ENCODE results near the gene PACSIN2.
A peak's percentile ranks its signal among the peaks of the same experiment; 100 is the strongest.

PACSIN2 gene

DNA sequence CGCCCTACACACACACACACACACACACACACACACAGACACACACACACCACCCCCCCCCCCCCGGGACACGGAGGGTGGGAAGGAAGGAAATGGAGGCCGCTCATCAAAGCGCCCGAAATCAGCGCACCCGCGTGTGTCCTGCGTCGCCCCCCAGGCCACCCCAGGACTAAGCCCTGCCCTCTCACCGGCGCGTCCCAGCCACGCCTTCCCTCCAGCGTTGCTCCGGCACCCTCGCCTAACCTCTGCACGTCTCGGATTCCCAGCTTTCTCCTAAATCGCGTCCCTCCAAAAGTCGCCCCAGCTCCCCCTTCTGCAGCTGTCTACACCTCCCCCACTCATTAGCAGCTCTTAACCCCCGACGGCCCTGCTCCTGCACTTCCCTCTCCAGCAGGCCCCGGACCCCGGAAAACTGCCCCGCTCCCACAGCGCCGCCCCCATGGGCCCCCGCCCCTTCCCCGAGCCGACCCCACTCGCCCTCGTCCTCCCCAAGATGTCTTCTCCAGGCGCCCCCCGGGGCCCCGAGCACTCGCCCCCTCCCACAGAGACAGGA lies 557 bp downstream of the PACSIN2 start:
- TF ChIP-seq, protein P1, sequence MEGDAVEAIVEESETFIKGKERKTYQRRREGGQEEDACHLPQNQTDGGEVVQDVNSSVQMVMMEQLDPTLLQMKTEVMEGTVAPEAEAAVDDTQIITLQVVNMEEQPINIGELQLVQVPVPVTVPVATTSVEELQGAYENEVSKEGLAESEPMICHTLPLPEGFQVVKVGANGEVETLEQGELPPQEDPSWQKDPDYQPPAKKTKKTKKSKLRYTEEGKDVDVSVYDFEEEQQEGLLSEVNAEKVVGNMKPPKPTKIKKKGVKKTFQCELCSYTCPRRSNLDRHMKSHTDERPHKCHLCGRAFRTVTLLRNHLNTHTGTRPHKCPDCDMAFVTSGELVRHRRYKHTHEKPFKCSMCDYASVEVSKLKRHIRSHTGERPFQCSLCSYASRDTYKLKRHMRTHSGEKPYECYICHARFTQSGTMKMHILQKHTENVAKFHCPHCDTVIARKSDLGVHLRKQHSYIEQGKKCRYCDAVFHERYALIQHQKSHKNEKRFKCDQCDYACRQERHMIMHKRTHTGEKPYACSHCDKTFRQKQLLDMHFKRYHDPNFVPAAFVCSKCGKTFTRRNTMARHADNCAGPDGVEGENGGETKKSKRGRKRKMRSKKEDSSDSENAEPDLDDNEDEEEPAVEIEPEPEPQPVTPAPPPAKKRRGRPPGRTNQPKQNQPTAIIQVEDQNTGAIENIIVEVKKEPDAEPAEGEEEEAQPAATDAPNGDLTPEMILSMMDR (IDR thresholded peaks at IDR 0.05; ENCODE audit: low read depth, low read length) = no peak
- peak overlapping the region; percentile 89 for H3K4me3 ChIP-seq (ENCODE audit: low read depth, low read length)
- H3K9me3 ChIP-seq (ENCODE audit: severe bottlenecking) = no peaks in the 10 kb centered on the region
- H3K36me3 ChIP-seq = no peaks in the 10 kb centered on the region; the same call in 1 of the 2 replicates
- DNase-seq = peak; percentile 43
- peak overlapping the region; percentile 47 for H3K27ac ChIP-seq
- no peaks in the 10 kb centered on the region for H3K27me3 ChIP-seq (ENCODE audit: insufficient read depth, low read depth, severe bottlenecking)

DNA sequence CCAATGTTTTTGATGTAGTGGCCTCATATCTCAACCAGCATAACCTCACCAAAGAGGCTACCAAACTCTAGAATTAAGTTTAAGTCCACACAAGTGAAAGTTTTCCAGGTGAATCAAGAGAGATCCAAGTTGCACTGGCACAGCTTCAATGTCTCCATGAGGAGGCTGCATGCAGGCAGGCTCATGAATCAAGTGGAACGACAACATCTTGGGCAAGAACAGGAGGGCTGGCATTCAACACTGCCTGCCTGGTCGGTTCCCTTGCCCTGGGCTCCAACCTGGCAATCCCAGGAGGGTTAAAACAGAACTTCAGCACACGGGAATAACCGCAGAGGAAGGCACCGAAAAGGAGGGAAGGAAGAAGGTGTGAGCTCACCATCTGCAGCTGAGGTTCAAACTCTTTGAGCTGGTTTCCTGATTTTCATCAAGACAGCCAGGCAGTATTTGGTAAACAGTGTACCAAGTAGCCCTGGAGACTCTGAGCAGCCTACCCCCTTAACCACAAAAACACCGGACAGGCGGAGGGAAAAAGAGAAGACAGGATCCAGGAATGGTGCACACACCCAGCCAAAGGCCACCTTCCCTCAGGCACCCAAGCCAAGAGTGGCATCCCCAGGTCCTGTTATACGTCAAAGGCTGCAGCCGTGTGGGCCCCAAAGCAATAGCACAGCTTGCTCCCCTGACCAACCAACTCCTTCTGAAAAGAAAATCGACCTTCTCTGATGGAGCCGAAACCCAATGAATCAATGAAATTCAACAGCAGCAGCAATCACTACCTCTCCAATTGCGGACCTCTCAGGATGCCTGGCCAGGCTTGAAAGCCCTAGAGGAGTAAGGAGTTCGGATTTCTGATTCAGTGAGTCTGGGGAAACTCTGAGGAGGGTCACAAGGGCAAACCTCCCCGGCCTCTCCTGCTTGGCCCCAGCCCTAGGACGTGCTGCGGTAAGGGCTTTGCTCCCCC lies 1.3 kb downstream of the PACSIN2 start:
- H3K36me3 ChIP-seq = no peaks in the 10 kb centered on the region; the same call in 1 of the 2 replicates
- H3K27ac ChIP-seq = no peak overlapping the region
- H3K27me3 ChIP-seq (ENCODE audit: insufficient read depth, low read depth, severe bottlenecking) = no peaks in the 10 kb centered on the region
- DNase-seq = no peak
- H3K4me3 ChIP-seq (ENCODE audit: low read depth, low read length) = peak overlapping the region; percentile 89
- no peaks in the 10 kb centered on the region for H3K9me3 ChIP-seq (ENCODE audit: severe bottlenecking)
- TF ChIP-seq, protein P1 (IDR thresholded peaks at IDR 0.05; ENCODE audit: low read depth, low read length) = no peak

DNA sequence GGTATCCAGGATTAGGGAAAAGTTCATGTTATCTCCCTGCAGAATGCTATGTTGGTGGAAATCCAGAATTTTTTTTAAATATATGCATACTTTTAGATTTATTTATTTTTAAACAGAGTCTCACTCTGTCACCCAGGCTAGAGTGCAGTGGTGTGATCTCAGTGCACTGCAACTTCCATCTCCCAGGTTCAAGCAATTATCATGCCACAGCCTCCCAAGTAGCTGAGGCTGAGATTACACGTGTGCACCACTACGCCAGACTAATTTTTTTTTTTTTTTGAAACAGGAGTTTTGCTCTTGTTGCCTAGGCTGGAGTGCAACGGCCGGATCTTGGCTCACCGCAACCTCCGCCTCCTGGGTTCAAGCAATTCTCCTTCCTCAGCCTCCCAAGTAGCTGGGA lies 2.6 kb downstream of the PACSIN2 start:
- Histone ChIP-seq H3K36me3 (no peaks in the 10 kb centered on the region; the same call in 1 of the 2 replicates), H3K27me3 (ENCODE audit: insufficient read depth, low read depth, severe bottlenecking) (no peaks in the 10 kb centered on the region), H3K9me3 (ENCODE audit: severe bottlenecking) (no peaks in the 10 kb centered on the region), H3K4me3 (ENCODE audit: low read depth, low read length) (no peak overlapping the region), H3K27ac (no peak overlapping the region)
- no peak for DNase-seq
- TF ChIP-seq, protein P1 (IDR thresholded peaks at IDR 0.05; ENCODE audit: low read depth, low read length) = no peak

DNA sequence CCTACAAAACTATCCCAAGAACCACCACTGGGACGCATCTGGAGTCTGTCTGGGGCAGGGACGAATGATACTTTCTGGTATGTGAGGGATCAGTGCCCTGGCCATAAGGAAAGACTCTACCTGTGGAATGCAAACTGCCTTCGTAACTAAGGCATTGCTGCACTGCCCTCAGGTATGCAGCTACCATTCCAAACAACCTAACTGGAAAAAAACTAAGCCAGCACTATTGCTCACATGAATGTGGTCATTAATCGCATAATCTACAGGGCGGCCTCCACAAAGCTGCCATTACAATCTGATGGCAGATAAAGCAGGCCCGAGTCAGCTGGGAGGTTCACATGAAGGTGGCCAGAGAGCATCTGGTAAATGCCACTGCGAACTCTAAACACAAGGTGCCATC lies 3.9 kb downstream of the PACSIN2 start:
- TF ChIP-seq, protein P1 (IDR thresholded peaks at IDR 0.05; ENCODE audit: low read depth, low read length) = no peak
- no peaks in the 10 kb centered on the region for H3K9me3 ChIP-seq (ENCODE audit: severe bottlenecking)
- peak; percentile 35 for DNase-seq
- H3K27ac ChIP-seq = no peak overlapping the region
- no peaks in the 10 kb centered on the region for H3K27me3 ChIP-seq (ENCODE audit: insufficient read depth, low read depth, severe bottlenecking)
- no peak overlapping the region for H3K4me3 ChIP-seq (ENCODE audit: low read depth, low read length)
- H3K36me3 ChIP-seq = no peaks in the 10 kb centered on the region; the same call in 1 of the 2 replicates

DNA sequence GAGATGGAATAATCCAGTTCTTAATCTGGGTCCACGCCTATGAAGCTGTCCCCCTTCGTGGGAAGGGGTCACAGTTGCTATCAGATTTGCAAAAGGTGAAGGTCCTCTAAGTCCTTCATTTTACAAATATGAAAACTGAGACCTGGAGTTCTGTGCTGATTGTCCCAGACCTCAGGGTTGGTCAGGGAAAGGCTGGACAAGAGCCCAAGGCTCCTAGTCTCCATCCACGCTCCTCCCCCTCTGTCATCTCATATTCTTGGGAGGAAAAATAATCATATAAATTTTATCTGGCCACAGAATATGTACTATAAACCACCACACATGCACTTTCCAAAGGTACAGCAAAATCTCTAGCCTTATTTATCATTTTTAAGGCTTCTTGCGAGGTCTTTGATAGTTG lies 5.5 kb downstream of the PACSIN2 start:
- TF ChIP-seq, protein P1 (IDR thresholded peaks at IDR 0.05; ENCODE audit: low read depth, low read length) = no peak

More for the DNA sequence above, 5.5 kb downstream of the PACSIN2 start:
- DNase-seq = no peak
- no peaks in the 10 kb centered on the region for H3K27me3 ChIP-seq (ENCODE audit: insufficient read depth, low read depth, severe bottlenecking)
- H3K27ac ChIP-seq = no peak overlapping the region
- no peak overlapping the region for H3K4me3 ChIP-seq (ENCODE audit: low read depth, low read length)
- H3K36me3 ChIP-seq = no peaks in the 10 kb centered on the region; the same call in 1 of the 2 replicates
- H3K9me3 ChIP-seq (ENCODE audit: severe bottlenecking) = no peaks in the 10 kb centered on the region
